ENCODE data around the gene TRAPPC8.

Gene TRAPPC8

GRCh38 chr18:31875301-31875700 is 67.6 kb downstream of the TRAPPC8 start:
- no peak overlapping the region for H3K27ac ChIP-seq
- TF ChIP-seq ZFX (IDR thresholded peaks at IDR 0.05), result no peak
- TF ChIP-seq CTCF (conservative IDR thresholded peaks at IDR 0.05), result no peak

- no peak overlapping the region for H3K27ac ChIP-seq
- TF ChIP-seq ZFX (IDR thresholded peaks at IDR 0.05) (no peak), CTCF (conservative IDR thresholded peaks at IDR 0.05) (no peak)
Observed at GRCh38 chr18:31863103-31863502, 79.8 kb downstream of the TRAPPC8 start.

- no peak for TF ChIP-seq ZFX (IDR thresholded peaks at IDR 0.05)
- TF ChIP-seq CTCF (conservative IDR thresholded peaks at IDR 0.05), result no peak
- H3K27ac ChIP-seq, result no peak overlapping the region
Observed at GRCh38 chr18:31860488-31860887, 82.4 kb downstream of the TRAPPC8 start.

- TF ChIP-seq ZFX (IDR thresholded peaks at IDR 0.05), result no peak
- no peak overlapping the region for H3K27ac ChIP-seq
Observed at GRCh38 chr18:31857526-31858106, 85.3 kb downstream of the TRAPPC8 start.

- TF ChIP-seq ZFX (IDR thresholded peaks at IDR 0.05), result no peak
- no peak for TF ChIP-seq CTCF (conservative IDR thresholded peaks at IDR 0.05)
- H3K27ac ChIP-seq, result no peak overlapping the region
Observed at GRCh38 chr18:31850844-31851243, 92.1 kb downstream of the TRAPPC8 start.

GRCh38 chr18:31840499-31840898 is 102.4 kb downstream of the TRAPPC8 start:
- no peak overlapping the region for H3K27ac ChIP-seq
- TF ChIP-seq CTCF (conservative IDR thresholded peaks at IDR 0.05) (no peak), ZFX (IDR thresholded peaks at IDR 0.05) (no peak)

GRCh38 chr18:31837879-31838278 is 105.0 kb downstream of the TRAPPC8 start:
- TF ChIP-seq CTCF (conservative IDR thresholded peaks at IDR 0.05) (no peak), ZFX (IDR thresholded peaks at IDR 0.05) (no peak)
- H3K27ac ChIP-seq, result no peak overlapping the region

- no peak overlapping the region for H3K27ac ChIP-seq
- no peak for TF ChIP-seq CTCF (conservative IDR thresholded peaks at IDR 0.05)
- no peak for TF ChIP-seq ZFX (IDR thresholded peaks at IDR 0.05)
Observed at GRCh38 chr18:31835528-31836133, 107.3 kb downstream of the TRAPPC8 start.
